Cardiac muscle cell (in vitro differentiated cells and primary cell): ENCODE data around the gene S100A8. TPM values are rescaled to one million over a fixed set of nuclear protein-coding genes. Genes with fewer than 3 reads are reported as not detected.
A peak's percentile ranks its signal among the peaks of the same experiment; 100 is the strongest.

Experiments used
- DNase-seq, 2 donors: peaks; one replicate each; pipeline versions ENCODE4 v3.0.0 to v3.0.0-alpha.2; 2010 to 2017; ENCODE audit warnings: low read depth in 1 of 2, low spot score in 1 of 2
- H3K27ac ChIP-seq: fragments of 200-600 bp; sonication (generic); 2 replicates; pipeline ENCODE4 v1.5.1; 2016
- H3K27me3 ChIP-seq: fragments of 200-600 bp; sonication (generic); 2 replicates; pipeline ENCODE4 v1.6.0; 2016; ENCODE audit warnings: control low read depth
- H3K36me3 ChIP-seq: fragments of 200-600 bp; sonication (generic); 2 replicates; pipeline ENCODE4 v1.5.1; 2016; ENCODE audit warnings: control low read depth
- H3K4me1 ChIP-seq: fragments of 200-600 bp; sonication (generic); 2 replicates; pipeline ENCODE4 v1.8.1; 2017; ENCODE audit warnings: low read depth, mild to moderate bottlenecking, mixed run types
- H3K4me3 ChIP-seq: fragments of 200-600 bp; sonication (generic); 2 replicates; pipeline ENCODE4 v1.5.1; 2016; ENCODE audit warnings: mild to moderate bottlenecking
- H3K9me3 ChIP-seq: fragments of 200-600 bp; sonication (generic); 2 replicates; pipeline ENCODE4 v1.5.1; 2017; ENCODE audit warnings: low read depth, mild to moderate bottlenecking, control low read depth
- polyA plus RNA-seq: library from polyadenylated mRNA; unstranded; fragments of >200 nt; fragmentation: Nextera tagmentation; extraction: Ambion mirVana; gene quantifications from 2 replicates; pipeline ENCODE4 v1.2.1, GENCODE V29; 2016
- total RNA-seq: library from RNA; depleted of rRNA; stranded (reverse); fragments of >200 nt; gene quantifications from 2 replicates; pipeline ENCODE4 v1.2.3, GENCODE V29; 2016
- TF ChIP-seq, protein P1 (sequence below): IDR thresholded peaks from 2 replicates; pipeline ENCODE4 v1.5.1; 2012; ENCODE audit warnings: low read depth, mild to moderate bottlenecking, low read length

The S100A8 gene
- total and polyA plus RNA-seq, 2 experiments from 2014 or later, result 4.4 TPM; not detected in 1

DNA sequence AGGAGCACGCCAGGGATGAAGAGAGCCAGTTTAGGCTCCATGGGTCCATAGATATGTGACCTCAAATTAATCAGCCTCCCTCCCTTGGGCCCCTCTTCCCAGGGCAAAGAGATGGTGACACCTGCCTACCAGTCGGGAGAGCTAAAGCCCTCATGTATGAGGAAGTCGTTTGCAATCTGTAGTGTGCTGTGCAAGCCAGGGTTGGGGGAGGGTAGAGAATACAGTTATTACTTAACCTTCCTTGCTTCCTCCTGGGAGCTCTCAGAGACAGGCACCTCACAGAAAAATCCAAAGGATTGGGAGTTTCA is 46.2 kb downstream of the S100A8 start:
- Histone ChIP-seq H3K4me1 (peaks cover 40% of the 10 kb centered on the region), H3K36me3 (no peaks in the 10 kb centered on the region), H3K27me3 (no peaks in the 10 kb centered on the region), H3K4me3 (no peak overlapping the region), H3K9me3 (no peaks in the 10 kb centered on the region), H3K27ac (peak overlapping the region; percentile 74)
- TF ChIP-seq, protein P1, sequence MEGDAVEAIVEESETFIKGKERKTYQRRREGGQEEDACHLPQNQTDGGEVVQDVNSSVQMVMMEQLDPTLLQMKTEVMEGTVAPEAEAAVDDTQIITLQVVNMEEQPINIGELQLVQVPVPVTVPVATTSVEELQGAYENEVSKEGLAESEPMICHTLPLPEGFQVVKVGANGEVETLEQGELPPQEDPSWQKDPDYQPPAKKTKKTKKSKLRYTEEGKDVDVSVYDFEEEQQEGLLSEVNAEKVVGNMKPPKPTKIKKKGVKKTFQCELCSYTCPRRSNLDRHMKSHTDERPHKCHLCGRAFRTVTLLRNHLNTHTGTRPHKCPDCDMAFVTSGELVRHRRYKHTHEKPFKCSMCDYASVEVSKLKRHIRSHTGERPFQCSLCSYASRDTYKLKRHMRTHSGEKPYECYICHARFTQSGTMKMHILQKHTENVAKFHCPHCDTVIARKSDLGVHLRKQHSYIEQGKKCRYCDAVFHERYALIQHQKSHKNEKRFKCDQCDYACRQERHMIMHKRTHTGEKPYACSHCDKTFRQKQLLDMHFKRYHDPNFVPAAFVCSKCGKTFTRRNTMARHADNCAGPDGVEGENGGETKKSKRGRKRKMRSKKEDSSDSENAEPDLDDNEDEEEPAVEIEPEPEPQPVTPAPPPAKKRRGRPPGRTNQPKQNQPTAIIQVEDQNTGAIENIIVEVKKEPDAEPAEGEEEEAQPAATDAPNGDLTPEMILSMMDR, result no peak
- no peak for DNase-seq

DNA sequence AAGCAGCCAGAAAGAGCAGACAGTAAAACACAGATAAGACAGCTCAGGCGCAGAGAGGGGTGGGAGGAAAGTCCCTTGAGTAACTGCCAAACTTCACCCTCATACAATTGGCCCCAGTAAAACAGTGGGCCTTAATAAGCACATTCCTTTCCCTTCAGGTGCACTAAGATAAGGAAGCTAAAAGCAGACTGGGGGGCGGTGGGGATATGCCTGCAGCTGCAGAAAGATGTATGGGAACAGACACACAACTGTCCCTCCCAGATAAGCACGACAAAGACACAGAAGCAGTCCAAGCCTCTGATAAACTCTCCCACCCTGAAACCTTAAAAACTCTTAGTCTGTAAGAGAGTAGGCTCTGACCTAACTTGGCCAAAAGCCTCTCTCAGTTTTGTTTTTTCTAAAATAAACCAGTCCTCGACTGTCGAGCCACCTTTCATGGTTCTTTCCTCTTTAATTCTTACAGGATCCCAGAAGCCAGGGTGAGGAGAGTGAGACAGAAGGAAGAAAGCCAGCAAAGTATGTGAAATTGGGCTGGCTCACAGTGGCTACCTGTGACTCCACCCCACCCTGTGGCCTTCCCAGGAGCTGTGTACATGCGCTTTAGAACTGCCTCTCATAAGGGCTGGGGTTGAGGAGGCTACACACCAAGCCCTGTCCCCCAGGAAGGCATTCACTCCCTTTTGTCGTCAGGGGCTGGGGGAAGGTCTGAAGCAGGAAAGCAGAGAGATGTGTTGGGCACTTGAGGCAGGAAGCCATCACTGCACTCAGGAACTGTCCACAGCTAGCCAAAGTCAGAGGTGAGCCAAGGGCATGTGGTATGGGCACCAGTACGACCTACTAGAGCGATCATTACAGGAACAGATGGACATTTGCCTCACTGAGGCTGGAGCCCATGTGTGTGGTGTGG is 46.8 kb downstream of the S100A8 start:
- Histone ChIP-seq H3K9me3 (no peaks in the 10 kb centered on the region), H3K4me1 (peaks cover 43% of the 10 kb centered on the region), H3K36me3 (no peaks in the 10 kb centered on the region), H3K27ac (peak overlapping the region; percentile 74), H3K27me3 (no peaks in the 10 kb centered on the region), H3K4me3 (no peak overlapping the region)
- TF ChIP-seq, protein P1, result no peak
- peak in 1 of 2 donors; percentile 16 for DNase-seq

DNA sequence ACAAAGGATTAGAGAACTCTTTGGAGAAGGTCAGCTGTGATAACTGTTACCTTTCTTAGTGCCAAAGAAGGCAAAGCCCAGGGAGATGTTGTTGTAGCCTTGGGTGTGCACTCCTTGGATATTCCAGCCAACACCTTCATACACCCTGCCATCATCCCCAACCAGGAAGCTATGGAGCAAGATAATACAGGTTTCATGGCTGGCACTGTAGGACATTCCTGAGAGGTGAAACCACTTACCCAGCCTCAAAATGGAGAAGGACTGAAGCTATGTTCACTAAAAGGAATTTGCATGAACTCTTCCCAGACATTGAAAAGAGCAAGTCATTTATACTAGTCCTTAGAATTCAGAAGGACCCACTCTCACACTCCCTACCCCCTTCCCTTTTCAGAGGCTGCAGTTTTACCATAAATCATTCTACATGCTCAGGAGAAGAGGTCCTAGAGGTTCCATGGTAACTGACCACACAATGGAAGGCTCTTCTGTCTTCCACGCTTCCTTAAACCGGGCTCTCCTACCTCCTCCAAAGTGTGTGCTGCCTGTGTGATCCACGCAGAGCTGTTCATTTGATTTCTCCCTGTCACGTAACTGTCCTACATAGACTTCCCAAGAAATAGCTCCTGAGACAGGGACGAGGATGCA is 47.7 kb downstream of the S100A8 start:
- no peaks in the 10 kb centered on the region for H3K36me3 ChIP-seq
- no peak overlapping the region for H3K4me3 ChIP-seq
- H3K4me1 ChIP-seq, result peaks cover 52% of the 10 kb centered on the region
- no peaks in the 10 kb centered on the region for H3K27me3 ChIP-seq
- peak overlapping the region; percentile 74 for H3K27ac ChIP-seq
- TF ChIP-seq, protein P1, result no peak
- no peak for DNase-seq
- no peaks in the 10 kb centered on the region for H3K9me3 ChIP-seq

DNA sequence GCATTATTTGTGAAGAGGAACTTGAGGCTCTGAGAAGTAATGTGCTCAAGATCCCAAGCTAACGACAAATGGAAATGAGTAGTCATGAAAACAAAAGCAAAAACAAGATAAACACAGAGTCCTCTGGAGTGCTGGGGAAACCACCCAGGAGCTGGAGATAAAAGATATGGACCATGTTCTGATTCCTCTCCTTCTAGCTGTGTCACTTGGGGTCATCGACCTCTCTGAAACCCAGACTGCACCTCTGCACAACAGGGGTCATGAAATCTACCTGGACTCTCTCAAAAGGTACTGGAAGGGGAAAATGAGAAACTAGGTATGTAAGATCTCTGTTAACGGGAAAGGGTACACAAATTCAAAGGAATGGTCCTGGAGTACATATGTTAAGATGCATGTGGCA is 48.7 kb downstream of the S100A8 start:
- TF ChIP-seq, protein P1, result no peak
- Histone ChIP-seq H3K27me3 (no peaks in the 10 kb centered on the region), H3K27ac (peak overlapping the region; percentile 74), H3K36me3 (no peaks in the 10 kb centered on the region), H3K4me3 (no peak overlapping the region), H3K4me1 (peaks cover 58% of the 10 kb centered on the region), H3K9me3 (no peaks in the 10 kb centered on the region)
- no peak for DNase-seq

DNA sequence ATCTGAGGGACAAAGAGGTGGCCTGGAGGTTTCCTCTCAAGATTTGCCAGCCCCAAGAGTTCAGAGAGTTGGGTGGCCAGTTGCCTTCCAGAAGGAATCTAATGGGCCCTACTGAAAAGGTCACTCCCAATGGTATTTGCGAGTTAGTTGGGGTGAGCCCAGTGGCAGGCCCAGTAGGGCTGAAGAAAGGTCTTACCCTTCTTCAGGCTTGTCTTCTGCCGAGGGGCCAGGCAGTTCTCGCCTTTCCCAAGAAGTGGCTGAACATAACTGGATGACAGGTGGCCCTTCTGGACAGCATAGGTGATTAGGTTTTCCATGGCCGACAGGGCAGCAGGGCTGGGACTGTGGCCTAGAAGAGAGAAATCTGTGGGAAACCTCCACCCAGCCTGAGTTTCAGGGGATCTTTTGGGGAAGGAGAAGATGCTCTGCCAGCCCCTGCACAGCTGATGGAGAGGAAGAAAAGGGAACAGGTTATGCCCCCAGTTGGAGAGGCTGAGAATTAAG is 49.4 kb downstream of the S100A8 start:
- Histone ChIP-seq H3K27me3 (no peaks in the 10 kb centered on the region), H3K9me3 (no peaks in the 10 kb centered on the region), H3K4me1 (peaks cover 58% of the 10 kb centered on the region), H3K4me3 (no peak overlapping the region), H3K36me3 (no peaks in the 10 kb centered on the region), H3K27ac (peak overlapping the region; percentile 25)
- no peak for DNase-seq
- TF ChIP-seq, protein P1, result no peak
